Fibroblast of lung (primary cell): ENCODE results near the gene CTDSPL. TPM values are rescaled to one million over a fixed set of nuclear protein-coding genes. Genes with fewer than 3 reads are reported as not detected.

Source experiments
- DNase-seq, 2 donors: peaks; one replicate each; pipeline versions ENCODE4 v3.0.0 to v3.0.0-alpha.2; 2010; ENCODE audit warnings: low read depth in 2 of 2
- H2AFZ ChIP-seq: 2 replicates; pipeline ENCODE4 v1.5.1; 2012; ENCODE audit warnings: low read length, control low read depth, inconsistent platforms
- H3K27ac ChIP-seq: 2 replicates; pipeline ENCODE4 v1.5.1; 2011; ENCODE audit warnings: low read length, control low read depth; ENCODE audit not compliant: insufficient read depth
- H3K27me3 ChIP-seq: 2 replicates; pipeline ENCODE4 v1.5.1; 2011; ENCODE audit warnings: mild to moderate bottlenecking, low read length; ENCODE audit not compliant: control insufficient read depth, insufficient read depth
- H3K36me3 ChIP-seq: 2 replicates; pipeline ENCODE4 v1.5.1; 2011; ENCODE audit warnings: low read length; ENCODE audit not compliant: control insufficient read depth, insufficient read depth
- H3K4me1 ChIP-seq: 2 replicates; pipeline ENCODE4 v1.5.1; 2011; ENCODE audit warnings: low read length; ENCODE audit not compliant: control insufficient read depth, insufficient read depth; ENCODE audit errors: extremely low read depth
- H3K4me2 ChIP-seq: 2 replicates; pipeline ENCODE4 v1.5.1; 2011; ENCODE audit warnings: low read length, control low read depth; ENCODE audit not compliant: insufficient read depth; ENCODE audit errors: extremely low read depth
- H3K4me3 ChIP-seq, 4 experiments: fragments of 200-600 bp in 1 of 4; sonication (generic) in 1 of 4; replicated peaks in 1 of 4; 2 replicates each; pipeline ENCODE4 v1.5.1; 2011 to 2016; ENCODE audit warnings: low read length in 4 of 4, low read depth in 3 of 4, mild to moderate bottlenecking in 3 of 4, control low read depth in 2 of 4, inconsistent platforms in 1 of 4, mixed read lengths in 1 of 4; ENCODE audit not compliant: insufficient read depth in 1 of 4; ENCODE audit errors: control extremely low read depth in 1 of 4
- H3K79me2 ChIP-seq: 2 replicates; pipeline ENCODE4 v1.5.1; 2012; ENCODE audit warnings: mild to moderate bottlenecking, low read length, inconsistent platforms; ENCODE audit not compliant: control insufficient read depth, insufficient read depth
- H3K9ac ChIP-seq: 2 replicates; pipeline ENCODE4 v1.5.1; 2011; ENCODE audit warnings: mild to moderate bottlenecking, low read length, control low read depth; ENCODE audit not compliant: insufficient read depth
- H3K9me3 ChIP-seq: 2 replicates; pipeline ENCODE4 v1.5.1; 2012; ENCODE audit warnings: low read depth, low read length; ENCODE audit not compliant: control insufficient read depth, insufficient read depth
- H4K20me1 ChIP-seq: 2 replicates; pipeline ENCODE4 v1.5.1; 2011; ENCODE audit warnings: low read length; ENCODE audit not compliant: control insufficient read depth, insufficient read depth; ENCODE audit errors: extremely low read depth
- CTCF ChIP-seq, 2 donors: IDR thresholded peaks in 1 of 2; conservative IDR thresholded peaks in 1 of 2; 1 replicate in 1 of 2; 2 replicates in 1 of 2; pipeline ENCODE4 v1.5.1; 2011 to 2012; ENCODE audit warnings: low read length in 2 of 2, control low read depth in 1 of 2, inconsistent platforms in 1 of 2, low read depth in 1 of 2, mild to moderate bottlenecking in 1 of 2
- EZH2 ChIP-seq: IDR thresholded peaks from 2 replicates; pipeline ENCODE4 v1.5.1; 2012; ENCODE audit warnings: low read length, control low read depth, mild to moderate bottlenecking; ENCODE audit errors: missing control alignments
- polyA plus RNA-seq, 2 donors: library from polyadenylated mRNA; depleted of rRNA in 1 of 2; stranded (reverse) in 1 of 2; unstranded in 1 of 2; fragments of >200 nt; gene quantifications; 2 replicates each; pipeline ENCODE4 v1.2.1, GENCODE V29; 2011 to 2012; ENCODE audit warnings: missing spikeins in 1 of 2
- total RNA-seq: library from RNA; depleted of rRNA; stranded (reverse); fragments of >200 nt; gene quantifications from 2 replicates; pipeline ENCODE4 v1.2.1, GENCODE V29; 2014

CTDSPL gene
- total and polyA plus RNA-seq, 2 donors (not counting 1 experiment from before 2014, with no cell fraction given), result 34.0 to 51.5 TPM

- H4K20me1 ChIP-seq, result no peaks in the 10 kb centered on the region
- no peak overlapping the region for H3K4me3 ChIP-seq
- H3K27me3 ChIP-seq, result no peaks in the 10 kb centered on the region
- H3K4me1 ChIP-seq, result peaks cover 6% of the 10 kb centered on the region
- H3K79me2 ChIP-seq, result no peaks in the 10 kb centered on the region
- TF ChIP-seq EZH2 (no peak), CTCF (conservative IDR thresholded peaks at IDR 0.05 in 1 of 2, IDR thresholded peaks at IDR 0.05 in 1 of 2; ENCODE audit: low read depth in 1 of 2, low read length in 2 of 2) (no peak)
- peaks cover 1% of the 10 kb centered on the region for H3K36me3 ChIP-seq
- H3K27ac ChIP-seq, result no peak overlapping the region
- no peak for DNase-seq
- H3K4me2 ChIP-seq, result no peak overlapping the region
- H3K9me3 ChIP-seq, result no peaks in the 10 kb centered on the region
- no peak overlapping the region for H2AFZ ChIP-seq
- no peak overlapping the region for H3K9ac ChIP-seq
These were observed 93.2 kb downstream of the CTDSPL start for GRCh38 chr3:37954881-37955280.

GRCh38 chr3:37955918-37956707, 94.4 kb downstream of the CTDSPL start:
- no peaks in the 10 kb centered on the region for H3K27me3 ChIP-seq
- peaks cover 1% of the 10 kb centered on the region for H3K36me3 ChIP-seq
- H3K4me1 ChIP-seq, result peaks cover 4% of the 10 kb centered on the region
- H3K9me3 ChIP-seq, result no peaks in the 10 kb centered on the region
- H2AFZ ChIP-seq, result no peak overlapping the region
- H4K20me1 ChIP-seq, result no peaks in the 10 kb centered on the region
- H3K4me2 ChIP-seq, result no peak overlapping the region
- no peak for DNase-seq
- H3K4me3 ChIP-seq, result no peak overlapping the region
- H3K27ac ChIP-seq, result no peak overlapping the region
- H3K79me2 ChIP-seq, result no peaks in the 10 kb centered on the region
- no peak for TF ChIP-seq CTCF (conservative IDR thresholded peaks at IDR 0.05 in 1 of 2, IDR thresholded peaks at IDR 0.05 in 1 of 2; ENCODE audit: low read depth in 1 of 2, low read length in 2 of 2)
- TF ChIP-seq EZH2, result no peak
- H3K9ac ChIP-seq, result no peak overlapping the region

- Histone ChIP-seq H3K4me2 (no peak overlapping the region), H4K20me1 (no peaks in the 10 kb centered on the region), H3K79me2 (no peaks in the 10 kb centered on the region), H3K9me3 (no peaks in the 10 kb centered on the region), H3K36me3 (peaks cover 1% of the 10 kb centered on the region), H3K27ac (no peak overlapping the region), H3K4me3 (no peak overlapping the region), H3K9ac (no peak overlapping the region), H3K27me3 (no peaks in the 10 kb centered on the region), H2AFZ (no peak overlapping the region), H3K4me1 (peaks cover 3% of the 10 kb centered on the region)
- no peak for TF ChIP-seq CTCF (conservative IDR thresholded peaks at IDR 0.05 in 1 of 2, IDR thresholded peaks at IDR 0.05 in 1 of 2; ENCODE audit: low read depth in 1 of 2, low read length in 2 of 2)
- TF ChIP-seq EZH2, result no peak
- no peak for DNase-seq
These were observed 95.3 kb downstream of the CTDSPL start for GRCh38 chr3:37956723-37957538.
